ENCODE results near the gene GM2A.

DNA sequence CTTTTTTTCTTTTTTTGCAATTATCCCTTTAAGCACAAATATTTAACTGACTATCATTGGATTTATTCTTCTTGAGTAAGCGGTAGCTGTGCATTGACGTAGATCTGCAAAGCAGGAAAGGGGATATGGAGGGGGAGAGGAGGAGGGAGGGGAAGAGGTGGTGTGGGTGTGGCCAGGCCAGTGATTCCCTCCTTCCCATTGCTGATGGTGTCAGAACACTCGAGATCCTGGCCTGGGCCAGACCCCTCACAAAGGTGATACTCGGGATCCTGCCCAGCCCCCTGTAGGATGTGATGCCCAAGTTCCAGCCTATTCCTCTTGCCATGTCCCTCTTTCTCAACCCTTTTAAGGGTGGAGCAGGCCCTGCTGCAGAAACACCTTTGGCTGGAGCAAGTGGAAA is 40.6 kb downstream of the GM2A start:
- TF ChIP-seq, protein P1, sequence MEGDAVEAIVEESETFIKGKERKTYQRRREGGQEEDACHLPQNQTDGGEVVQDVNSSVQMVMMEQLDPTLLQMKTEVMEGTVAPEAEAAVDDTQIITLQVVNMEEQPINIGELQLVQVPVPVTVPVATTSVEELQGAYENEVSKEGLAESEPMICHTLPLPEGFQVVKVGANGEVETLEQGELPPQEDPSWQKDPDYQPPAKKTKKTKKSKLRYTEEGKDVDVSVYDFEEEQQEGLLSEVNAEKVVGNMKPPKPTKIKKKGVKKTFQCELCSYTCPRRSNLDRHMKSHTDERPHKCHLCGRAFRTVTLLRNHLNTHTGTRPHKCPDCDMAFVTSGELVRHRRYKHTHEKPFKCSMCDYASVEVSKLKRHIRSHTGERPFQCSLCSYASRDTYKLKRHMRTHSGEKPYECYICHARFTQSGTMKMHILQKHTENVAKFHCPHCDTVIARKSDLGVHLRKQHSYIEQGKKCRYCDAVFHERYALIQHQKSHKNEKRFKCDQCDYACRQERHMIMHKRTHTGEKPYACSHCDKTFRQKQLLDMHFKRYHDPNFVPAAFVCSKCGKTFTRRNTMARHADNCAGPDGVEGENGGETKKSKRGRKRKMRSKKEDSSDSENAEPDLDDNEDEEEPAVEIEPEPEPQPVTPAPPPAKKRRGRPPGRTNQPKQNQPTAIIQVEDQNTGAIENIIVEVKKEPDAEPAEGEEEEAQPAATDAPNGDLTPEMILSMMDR (IDR thresholded peaks at IDR 0.05), result no peak
- no peak for TF ChIP-seq POLR2A (IDR thresholded peaks at IDR 0.05)
- TF ChIP-seq EP300 (IDR thresholded peaks at IDR 0.05), result no peak

Data from upper lobe of left lung (tissue), 4 donors.